ENCODE measurements around the gene VTI1A.

The VTI1A gene

DNA sequence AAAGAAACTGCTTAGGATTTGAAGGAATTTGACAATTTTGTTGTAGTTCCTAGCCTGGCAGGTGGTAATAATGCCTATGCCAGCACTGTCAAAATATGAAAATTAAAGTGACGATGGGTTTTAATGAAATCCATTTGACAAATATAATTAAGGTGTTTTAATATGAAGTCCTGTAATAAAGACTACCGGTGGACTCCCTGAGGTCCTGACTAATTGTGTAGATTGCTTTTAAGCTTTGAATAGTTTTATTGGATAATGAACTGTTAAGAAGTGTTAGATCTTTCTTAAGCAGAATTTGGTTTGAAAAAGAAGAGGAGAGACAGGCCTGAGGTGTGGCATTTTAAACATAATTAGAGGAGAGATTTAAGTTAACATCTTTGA is 197.2 kb downstream of the VTI1A start:
- DNase-seq: no peak

- no peak for DNase-seq
These were observed 202.2 kb downstream of the VTI1A start for GRCh38 chr10:112649006-112649821.

DNA sequence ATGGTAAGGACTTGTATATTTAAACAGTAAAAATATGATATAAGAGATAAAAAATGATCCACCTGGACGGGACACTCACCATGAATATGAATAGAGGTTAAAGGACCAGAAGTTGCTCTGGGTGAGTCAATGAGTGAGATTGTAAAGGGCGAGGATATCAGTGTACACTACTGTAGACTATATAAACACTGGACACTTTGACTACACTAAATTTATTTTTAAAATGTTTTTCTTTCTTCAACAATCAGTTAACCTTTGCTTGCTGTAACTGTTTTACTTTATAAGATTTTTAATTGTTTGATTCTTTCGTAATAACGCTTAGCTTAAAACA is 202.8 kb downstream of the VTI1A start:
- no peak for DNase-seq

DNA sequence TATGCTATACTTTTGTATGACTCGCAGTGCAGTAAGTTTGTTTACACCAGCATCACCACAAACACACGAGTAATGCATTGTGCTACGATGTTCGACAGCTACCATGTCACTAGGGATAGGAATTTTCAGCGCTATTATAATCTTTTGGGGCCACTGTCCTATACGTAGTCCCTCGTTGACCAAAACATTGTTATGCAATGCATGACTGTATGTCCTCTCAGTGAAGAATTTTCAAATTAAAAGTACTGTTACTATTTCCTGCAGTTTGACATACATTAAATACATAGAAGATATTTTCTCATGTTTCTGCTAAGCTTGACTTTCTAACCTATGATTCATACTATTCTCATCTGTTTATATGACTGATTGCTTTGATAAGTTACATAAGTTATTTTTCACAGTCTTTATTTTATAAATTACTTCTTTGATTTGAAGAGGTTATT is 203.6 kb downstream of the VTI1A start:
- no peak for DNase-seq

DNA sequence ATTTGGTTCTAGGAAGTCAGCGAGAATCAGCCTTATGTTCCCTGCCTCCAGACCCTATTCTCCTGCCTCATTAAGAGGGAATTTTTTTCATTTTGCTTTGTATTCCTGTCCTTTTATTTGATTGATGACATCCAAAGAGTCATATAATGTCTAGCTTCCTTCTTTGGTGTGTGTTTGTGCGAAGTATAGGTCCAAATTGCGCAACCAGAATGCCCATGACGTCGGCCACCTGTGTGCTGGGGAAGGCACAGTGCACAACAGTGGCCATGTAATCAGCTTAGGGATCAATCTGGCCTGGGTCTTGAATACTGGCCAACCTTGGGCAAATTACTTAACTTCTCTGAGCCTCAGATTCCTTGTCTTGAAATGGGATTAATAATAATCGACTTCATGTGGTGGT is 206.2 kb downstream of the VTI1A start:
- DNase-seq: no peak

DNA sequence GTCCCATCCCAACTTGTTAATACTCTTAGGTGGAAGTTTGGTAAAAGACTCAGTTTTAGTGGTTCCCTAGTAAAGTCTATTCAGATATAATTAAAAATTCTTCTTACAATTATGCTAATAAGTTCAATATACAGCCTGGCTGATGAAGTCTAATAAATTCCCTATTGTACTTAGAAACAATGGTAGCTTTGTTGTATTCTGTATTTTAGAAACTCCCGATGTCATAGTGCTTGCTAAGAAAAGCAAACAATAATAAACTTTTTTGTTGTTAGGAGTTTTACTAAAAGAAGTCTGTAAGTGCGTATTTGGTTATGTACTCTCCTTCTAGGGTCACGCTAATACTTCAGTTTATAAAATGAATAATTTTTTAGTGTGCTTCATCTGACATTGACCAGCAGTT is 206.8 kb downstream of the VTI1A start:
- DNase-seq: no peak

DNA sequence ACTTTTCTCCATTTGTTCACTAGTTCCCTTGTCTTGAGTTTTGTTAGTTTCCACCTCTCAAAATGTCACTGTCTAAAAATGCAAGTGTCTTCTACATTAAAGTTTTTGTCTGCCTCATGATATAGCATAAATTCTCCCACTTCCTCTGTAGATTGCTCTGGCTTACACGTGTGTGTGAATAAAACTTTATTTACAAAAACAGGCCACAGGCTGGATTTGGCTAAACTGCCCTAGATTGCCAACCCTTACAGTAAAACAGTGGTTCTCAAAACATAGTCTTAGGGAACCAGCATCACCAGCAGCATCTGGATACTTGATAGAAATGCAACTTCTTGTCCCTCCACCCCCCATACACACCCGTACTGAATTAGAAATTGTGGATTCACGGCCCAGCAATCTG is 207.8 kb downstream of the VTI1A start:
- DNase-seq: no peak

DNA sequence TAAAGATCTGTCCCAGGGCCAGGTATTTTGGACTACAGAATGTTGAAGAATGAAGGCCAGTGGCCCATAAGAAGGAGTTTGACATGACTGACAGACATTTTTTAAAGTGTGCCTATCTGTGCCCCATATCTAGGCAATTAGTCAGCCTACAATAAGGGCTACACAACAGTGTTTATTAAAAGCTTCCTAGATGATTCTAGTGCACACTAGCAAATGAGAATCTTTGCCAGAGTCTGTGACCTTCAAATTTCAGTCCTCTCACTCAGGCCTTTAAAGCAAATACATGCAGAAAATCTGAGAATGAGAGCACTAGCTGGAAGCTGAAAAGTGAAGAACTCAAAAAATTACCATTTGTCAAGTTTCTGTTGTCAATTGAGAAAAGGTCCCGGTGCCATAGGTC is 208.7 kb downstream of the VTI1A start:
- no peak for DNase-seq

DNA sequence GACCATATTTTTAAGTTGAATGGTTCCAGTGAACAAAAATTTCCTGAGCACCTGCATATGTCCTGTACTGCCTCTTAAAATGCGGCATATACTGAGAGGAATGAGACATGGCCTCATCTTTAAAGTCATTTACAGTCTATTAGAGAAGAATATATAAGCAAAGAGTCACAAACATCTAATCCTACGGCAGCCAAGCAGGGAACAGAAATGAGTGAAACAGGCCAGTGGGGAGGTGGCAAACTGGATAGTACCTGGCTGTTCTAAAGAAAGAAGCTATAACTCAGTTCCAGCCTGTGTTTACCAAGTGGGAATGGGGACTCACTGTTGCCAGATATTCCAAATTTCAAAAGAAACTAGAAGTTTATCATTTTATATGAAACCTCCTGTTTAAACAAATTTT is 211.4 kb downstream of the VTI1A start:
- DNase-seq: no peak

DNA sequence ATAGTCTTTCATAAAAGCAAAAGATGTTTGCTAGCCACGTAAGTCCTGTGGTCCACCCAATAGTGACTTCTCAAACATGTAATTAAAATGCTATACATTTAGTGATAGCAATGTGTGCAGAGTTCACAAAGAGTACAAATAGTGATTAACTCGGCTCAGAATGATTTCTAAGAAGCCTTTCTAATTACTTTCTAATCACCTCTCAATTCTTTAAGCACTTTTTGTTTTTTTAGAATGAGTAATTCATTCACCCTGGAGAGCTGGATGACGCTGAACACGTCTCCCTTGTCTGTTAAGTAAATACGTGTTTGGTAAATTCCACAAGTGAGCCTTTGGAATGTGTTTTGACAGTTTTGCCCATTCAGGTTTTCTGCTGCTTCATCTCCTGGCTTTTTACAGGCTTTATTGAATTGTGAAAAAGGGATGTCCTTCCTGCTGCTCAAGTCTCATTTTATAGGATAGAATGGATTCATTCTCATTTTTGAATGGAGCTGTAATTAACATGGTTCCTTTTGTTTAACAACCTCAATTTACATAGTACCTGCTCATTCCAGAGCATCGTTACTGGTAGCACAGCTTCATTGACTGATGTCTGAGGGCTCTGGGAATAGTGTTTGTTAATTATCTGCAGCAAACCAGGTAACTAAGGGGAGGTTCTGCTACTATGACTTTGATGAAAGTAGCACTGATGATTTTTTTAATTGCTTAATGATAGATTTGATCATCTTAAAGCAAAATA is 212.1 kb downstream of the VTI1A start:
- DNase-seq: no peak

DNA sequence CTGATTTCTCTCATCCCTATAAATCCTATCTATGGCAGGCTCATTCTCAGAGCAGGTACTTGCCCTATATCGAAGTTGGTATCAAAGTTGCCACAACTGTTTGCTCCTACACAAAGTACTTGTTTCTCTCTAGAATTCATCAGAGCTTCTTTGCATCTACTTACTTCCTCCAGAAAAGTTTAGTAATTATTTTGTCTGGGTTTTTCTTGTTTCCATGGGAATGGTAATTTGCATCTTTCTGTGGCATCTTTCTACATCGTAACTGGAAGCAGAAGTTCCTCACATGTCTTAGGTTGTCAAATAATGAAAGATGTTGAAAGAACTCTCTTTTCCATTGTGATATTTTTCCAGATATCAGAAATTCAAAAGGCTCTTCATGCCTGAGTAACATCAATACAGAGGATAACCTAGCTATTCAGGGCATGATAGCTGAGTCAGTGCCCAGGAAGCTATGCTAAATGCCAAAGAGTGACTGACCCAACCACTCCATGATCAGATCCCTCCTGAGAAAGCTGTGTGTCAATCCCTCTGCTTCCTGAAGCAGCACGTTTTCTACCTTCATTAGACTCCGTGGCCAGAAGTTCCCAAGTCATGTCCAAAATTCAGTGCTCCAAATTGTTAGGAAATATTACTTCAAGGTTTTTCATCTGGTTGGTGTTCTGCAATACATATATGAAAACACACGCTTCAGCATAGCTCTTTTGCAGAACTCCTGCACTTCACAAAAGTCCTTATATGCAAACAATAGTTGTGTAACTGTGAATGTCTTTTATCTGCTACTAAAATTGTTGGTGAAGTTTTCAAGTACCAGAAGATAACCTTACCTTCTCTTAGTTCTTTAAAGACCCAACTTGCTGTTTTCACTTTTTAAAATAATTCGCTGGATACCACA is 216.5 kb downstream of the VTI1A start:
- DNase-seq: no peak

GRCh38 chr10:112666094-112666493 is 219.1 kb downstream of the VTI1A start:
- DNase-seq: no peak

DNA sequence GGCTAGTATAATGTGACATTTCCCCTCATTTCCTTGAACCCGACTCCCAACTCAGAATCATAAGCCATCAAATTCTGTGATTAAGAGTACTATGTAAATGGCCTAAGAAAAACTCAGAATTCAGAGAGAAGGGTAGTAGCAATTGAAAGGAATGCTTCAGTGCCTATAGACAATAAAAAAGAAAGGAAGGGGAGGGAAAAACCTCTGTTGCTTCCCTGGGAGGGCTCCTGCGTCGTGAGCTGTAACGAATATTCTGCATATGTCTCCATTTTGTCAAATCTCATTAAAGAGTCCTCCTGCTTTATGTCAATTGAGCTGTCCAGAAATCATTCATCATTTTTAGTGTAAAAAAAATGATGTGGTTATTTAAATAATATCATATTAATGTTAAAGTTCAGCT is 223.0 kb downstream of the VTI1A start:
- no peak for DNase-seq

- no peak for DNase-seq
These were observed 224.7 kb downstream of the VTI1A start for GRCh38 chr10:112671743-112672142.

DNA sequence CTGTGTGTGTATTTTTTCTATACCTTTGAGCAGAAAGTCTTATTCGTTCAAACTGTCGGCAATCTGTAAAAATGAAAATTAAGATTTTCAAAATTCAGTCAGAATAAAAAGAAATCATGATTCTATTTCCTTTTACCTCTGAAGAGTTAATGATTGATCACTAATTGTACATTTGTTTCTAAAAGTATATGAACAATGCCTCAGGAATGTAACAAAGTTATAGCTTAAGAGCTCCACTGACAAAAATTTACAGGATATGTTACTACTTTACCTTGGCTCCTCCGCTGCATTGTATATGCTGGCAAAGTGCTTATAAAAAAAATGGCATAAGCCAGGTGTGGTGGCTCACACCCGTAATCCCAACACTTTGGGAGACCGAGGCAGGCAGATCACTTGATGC is 225.7 kb downstream of the VTI1A start:
- DNase-seq: no peak

GRCh38 chr10:112675560-112676083 is 228.6 kb downstream of the VTI1A start:
- DNase-seq: no peak

DNA sequence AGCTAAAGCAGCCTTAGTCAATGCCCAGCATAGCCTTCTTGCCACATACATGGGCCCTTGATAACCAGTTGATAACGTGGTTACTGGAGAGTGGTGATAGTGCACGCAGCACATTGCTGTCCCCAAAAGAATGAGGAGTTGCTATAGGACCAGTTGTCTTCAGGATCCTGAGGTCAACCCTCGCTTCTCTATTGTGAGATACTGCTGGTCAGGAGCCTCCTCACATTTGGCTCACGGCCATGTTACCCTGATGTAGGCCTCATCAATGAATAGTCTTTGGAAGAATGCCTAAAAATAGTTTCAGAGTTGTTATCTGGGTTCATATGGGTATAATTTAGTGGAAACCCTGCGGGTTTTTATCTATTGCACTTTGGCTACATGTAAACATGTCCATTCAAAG is 230.7 kb downstream of the VTI1A start:
- DNase-seq: no peak

- DNase-seq: no peak
These were observed 231.6 kb downstream of the VTI1A start for GRCh38 chr10:112678581-112678980.

DNA sequence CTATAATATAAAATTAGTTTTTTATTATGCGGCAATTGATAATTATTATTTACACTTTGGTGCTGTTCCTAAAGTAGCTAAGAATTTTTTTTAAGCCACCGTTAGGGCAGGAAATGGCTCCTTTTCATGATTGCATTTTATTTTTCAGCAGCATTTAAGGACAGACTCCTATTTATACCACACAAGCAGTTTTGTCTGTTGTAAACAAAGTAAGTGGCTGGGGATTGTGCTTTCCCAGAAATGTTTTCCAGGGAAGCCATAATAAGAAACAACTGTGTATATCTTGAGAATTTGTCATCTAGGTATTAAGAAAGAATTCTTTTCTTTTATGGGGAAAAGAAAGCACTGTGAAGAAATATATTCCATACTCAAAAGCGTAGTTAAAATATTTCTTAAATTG is 232.0 kb downstream of the VTI1A start:
- DNase-seq: no peak

GRCh38 chr10:112679392-112679791 is 232.4 kb downstream of the VTI1A start:
- DNase-seq: no peak

GRCh38 chr10:112680586-112680985 is 233.6 kb downstream of the VTI1A start:
- DNase-seq: no peak

DNA sequence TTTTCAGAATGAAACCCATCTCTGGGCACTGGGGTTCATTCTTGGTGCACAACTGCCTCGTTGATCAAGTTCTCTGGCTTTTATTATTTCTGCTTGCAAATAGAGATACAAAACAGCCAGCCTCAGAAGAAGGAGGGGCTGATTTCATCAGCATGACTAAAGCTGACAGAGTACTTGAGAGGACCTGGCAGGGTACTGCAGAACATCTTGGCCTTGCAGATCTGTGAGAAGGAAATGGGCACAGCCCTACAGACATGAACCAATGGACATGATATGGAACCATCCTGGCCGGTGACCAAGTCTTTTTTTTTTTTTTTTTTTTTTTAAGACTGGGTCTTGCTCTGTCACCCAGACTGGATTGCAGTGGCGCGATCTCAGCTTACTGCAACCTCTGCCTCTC is 240.6 kb downstream of the VTI1A start:
- DNase-seq: no peak

DNA sequence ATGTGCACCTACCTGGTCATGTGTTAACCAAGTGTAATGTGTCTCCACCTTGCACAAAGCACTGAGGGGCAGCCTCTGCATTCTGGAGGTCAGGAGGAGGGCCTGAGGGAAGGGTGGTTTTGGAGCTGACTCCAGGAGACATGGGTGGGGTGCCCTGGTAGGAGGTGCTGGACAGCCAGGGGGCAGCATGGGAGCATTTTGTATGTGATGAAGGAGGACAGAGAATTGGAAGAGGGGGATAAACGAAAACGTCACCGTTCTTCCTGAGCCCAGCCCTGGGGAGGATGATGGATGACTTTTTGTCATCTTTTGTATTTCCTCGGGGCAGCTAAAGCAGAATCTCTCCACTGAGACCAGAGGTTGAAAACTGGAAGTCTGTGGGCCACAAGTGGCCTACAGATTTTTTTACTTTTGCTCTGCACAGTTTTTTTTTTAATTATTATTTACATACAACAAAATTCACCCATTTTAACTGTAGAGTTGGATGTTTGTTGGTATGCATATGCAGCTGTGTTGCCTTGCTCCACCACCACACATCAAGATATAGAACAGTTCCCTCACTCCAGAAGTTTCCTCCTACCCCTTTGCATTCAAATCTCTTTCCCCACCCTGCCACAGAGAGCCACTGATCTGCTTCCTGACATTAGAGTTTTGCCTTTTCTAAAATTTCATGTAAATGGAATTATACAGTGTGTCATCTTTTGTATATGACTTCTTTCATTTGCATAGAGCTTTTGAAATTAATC is 242.5 kb downstream of the VTI1A start:
- DNase-seq: no peak
